Suprapubic skin (tissue), 4 donors: ENCODE measurements around the gene LGALS3BP.

Experiments used
- CTCF ChIP-seq, 2 donors: fragments of 200-600 bp in 1 of 2; fragments of 450-650 bp in 1 of 2; sonication (generic) in 1 of 2; IDR thresholded peaks; one replicate each; pipeline ENCODE4 v1.5.1; 2016 to 2019; ENCODE audit warnings: antibody characterized with exemption in 2 of 2, mild to moderate bottlenecking in 1 of 2, moderate library complexity in 1 of 2
- EP300 ChIP-seq: sonication (generic); formaldehyde crosslinking; IDR thresholded peaks from one replicate; pipeline ENCODE4 v1.6.1; 2017; ENCODE audit warnings: antibody characterized with exemption
- POLR2A ChIP-seq, 2 donors: fragments of 450-650 bp; IDR thresholded peaks; one replicate each; pipeline ENCODE4 v1.6.1; 2017; ENCODE audit warnings: antibody characterized with exemption in 2 of 2, mild to moderate bottlenecking in 2 of 2, moderate library complexity in 2 of 2
- POLR2AphosphoS5 ChIP-seq, 3 donors: sonication (generic); formaldehyde crosslinking; IDR thresholded peaks; one replicate each; pipeline ENCODE4 v1.6.1; 2017; ENCODE audit warnings: antibody characterized with exemption in 3 of 3

DNA sequence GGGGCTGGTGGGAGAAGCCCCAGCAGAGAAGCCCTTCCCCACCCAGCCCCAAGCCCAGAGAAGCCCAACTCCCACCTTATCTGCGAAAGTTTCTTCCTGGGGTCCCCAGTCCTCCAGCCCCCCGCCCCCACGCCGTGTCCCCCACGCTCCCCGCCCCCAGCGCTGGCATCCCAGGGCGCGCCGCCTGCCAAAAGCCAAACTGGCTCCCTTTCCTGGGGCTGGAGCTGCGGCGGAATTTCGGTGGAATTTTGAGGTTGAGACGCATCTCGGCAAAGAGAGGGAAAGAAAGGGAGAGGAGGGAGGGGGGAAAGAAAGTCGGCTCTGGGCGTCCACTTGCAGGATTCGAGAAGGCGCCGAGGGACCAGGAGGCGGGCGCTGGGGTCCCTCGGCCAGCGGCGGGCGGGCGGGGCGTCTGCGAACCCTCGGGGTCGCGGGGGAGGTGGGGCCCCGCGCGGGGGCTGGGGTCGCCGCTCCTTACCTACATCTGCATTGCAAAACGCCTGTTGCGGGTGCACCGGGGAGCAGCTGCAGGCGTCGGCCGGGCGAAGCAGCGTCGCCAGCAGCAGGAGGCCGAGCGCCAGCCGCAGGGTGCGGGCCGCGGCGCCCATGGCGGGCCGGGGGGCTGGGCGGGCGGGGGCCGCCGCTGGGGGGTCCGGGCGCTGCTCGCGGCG lies 55.1 kb downstream of the LGALS3BP start:
- TF ChIP-seq CTCF (IDR thresholded peaks at IDR 0.05) (no peak), POLR2A (IDR thresholded peaks at IDR 0.05) (no peak), EP300 (no peak), POLR2AphosphoS5 (IDR thresholded peaks at IDR 0.05) (no peak)
